Choroid plexus epithelial cell (primary cell): ENCODE data around the gene ROM1.

Experiments
- DNase-seq: peaks from one replicate; pipeline ENCODE4 v3.0.0-alpha.2; 2010; ENCODE audit warnings: low read depth
- H3K4me3 ChIP-seq: 2 replicates; pipeline ENCODE4 v1.5.1; 2011; ENCODE audit warnings: low read depth, mild to moderate bottlenecking, control low read depth, low read length, moderate library complexity
- TF ChIP-seq, protein P1 (sequence below): conservative IDR thresholded peaks from 2 replicates; pipeline ENCODE4 v1.5.1; 2011; ENCODE audit warnings: low read depth, mild to moderate bottlenecking, control low read depth, inconsistent platforms, low read length, moderate library complexity

The ROM1 gene

DNA sequence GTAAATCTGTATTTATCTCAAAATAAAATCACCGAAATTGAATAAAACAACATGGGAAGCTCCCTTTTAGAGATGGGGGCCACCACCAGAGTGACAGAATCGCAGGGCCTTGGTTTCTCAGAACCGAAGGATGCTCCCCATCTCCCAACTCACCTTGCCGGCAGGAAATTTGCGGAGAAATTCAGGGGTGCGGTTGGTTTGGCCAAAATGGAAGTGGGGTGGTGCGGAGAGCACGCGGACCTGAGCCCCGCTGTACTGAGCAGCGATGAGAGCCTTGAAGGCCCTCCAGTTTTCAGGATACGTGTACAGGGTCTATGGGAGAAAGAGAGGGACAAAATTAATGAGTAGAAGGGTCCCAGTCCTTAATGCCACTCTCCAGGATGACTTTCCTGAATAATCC is 40.6 kb upstream of the ROM1 start:
- TF ChIP-seq, protein P1, sequence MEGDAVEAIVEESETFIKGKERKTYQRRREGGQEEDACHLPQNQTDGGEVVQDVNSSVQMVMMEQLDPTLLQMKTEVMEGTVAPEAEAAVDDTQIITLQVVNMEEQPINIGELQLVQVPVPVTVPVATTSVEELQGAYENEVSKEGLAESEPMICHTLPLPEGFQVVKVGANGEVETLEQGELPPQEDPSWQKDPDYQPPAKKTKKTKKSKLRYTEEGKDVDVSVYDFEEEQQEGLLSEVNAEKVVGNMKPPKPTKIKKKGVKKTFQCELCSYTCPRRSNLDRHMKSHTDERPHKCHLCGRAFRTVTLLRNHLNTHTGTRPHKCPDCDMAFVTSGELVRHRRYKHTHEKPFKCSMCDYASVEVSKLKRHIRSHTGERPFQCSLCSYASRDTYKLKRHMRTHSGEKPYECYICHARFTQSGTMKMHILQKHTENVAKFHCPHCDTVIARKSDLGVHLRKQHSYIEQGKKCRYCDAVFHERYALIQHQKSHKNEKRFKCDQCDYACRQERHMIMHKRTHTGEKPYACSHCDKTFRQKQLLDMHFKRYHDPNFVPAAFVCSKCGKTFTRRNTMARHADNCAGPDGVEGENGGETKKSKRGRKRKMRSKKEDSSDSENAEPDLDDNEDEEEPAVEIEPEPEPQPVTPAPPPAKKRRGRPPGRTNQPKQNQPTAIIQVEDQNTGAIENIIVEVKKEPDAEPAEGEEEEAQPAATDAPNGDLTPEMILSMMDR, result no peak
- no peak for DNase-seq
- H3K4me3 ChIP-seq, result peak overlapping the region; percentile 98

DNA sequence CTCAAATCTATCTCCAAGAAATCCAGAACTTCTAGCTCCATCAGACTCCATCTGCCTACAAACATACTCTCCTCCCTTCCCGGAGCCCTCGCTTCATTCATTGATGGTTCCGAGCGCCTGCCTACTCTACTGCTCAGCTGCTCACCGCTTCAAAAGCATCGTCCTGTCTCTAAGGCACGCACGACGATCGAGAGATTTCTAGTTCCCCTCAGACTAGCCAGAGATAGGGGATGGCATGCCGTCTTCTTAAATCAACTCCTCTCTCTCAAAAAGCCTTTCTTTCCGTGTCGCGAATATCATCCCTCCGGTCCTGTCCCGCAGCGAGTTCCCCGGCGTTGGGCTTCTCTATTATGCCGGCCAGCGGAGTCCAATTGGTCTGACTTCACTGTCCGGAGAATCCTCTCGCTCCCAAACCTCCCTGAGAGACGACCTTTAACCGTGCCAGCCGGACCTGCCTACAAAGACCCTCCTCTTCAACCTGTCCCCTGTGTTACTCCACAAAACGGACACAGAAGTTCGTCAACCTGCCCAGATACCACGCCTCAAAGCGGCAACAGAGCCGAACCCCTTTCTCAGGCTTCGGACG is 40.0 kb upstream of the ROM1 start:
- peak overlapping the region; percentile 98 for H3K4me3 ChIP-seq
- DNase-seq, result peak; percentile 45
- TF ChIP-seq, protein P1, result no peak

DNA sequence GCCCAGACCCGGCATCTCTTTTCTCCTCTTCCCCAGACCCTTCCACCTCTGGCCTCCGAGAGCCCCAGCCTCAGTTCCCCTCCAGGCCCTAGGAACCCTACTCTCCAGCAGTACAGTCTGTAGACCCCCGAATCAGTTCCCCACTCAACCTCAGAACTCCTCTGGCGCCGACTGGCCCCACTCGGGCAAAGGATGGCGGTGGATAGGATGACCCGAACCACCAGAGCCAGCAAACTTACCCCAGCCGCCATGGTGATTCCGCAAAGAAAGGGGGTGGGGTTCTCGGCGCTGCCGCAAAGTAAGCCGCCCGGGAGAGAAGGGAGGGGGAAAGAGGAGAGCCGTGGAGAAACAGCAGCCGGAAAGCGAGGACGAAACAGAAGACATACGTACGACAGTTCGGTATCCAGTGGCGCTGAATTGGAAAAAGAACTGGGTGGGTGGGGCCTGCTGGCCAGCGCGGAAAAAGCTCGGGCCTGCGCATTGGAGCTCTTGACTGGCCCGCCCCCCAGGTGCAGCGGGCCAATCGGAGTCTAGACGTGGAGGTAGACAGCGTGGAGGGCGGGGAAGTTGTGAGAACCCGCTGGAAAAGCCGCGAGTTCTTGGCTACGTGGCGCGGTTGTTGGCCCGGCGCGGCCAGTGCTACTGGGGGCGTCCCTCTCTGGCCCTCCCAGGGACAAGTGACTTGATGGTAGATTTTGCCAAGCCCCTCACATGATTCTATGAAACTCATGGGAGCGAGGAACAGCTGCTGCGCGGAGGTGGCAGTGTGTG is 39.3 kb upstream of the ROM1 start, which contains the start of gene EEF1G:
EEF1G (minus strand) TSS at position 300 of the 771 bp plus-strand sequence; CDS start at position 251, 49 bp downstream.
- peak; percentile 100 for DNase-seq
- TF ChIP-seq, protein P1, result no peak
- H3K4me3 ChIP-seq, result peak within 1 kb of the TSS; percentile 98

DNA sequence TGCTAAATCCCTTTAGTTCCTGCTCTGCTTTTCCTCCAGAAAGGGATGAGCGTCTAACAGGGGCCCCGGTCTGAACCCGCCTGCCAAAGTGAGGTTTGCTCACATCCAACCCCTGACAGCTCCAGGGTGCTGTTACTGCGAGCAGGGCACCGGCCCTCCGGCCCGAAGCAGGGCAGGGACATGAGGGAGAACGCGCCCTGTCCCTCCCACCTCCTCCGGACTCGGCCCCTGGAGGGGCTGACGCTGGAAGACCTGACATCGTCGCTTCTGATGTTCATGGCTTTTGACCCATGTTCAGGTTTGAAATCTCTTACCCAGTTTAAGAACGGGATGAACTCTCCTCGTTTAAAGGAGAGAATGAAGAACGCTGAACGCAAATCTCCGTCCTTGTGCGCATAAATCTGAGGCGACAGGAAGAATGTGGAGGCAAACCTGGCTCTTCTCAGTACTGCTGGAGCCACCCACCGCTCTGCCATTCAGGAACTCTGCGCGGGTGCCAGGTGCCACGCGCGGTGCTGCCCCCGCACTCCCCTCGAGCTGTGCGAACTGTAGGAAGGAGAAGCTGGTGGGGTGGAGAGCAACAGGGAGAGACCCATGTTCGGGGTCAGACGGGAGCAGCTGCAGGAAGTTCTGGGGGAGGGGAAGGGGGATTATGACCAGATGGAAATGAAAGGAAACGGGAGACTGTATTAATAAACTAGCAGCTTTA is 38.5 kb upstream of the ROM1 start:
- peak overlapping the region; percentile 85 for H3K4me3 ChIP-seq
- TF ChIP-seq, protein P1, result no peak
- no peak for DNase-seq

DNA sequence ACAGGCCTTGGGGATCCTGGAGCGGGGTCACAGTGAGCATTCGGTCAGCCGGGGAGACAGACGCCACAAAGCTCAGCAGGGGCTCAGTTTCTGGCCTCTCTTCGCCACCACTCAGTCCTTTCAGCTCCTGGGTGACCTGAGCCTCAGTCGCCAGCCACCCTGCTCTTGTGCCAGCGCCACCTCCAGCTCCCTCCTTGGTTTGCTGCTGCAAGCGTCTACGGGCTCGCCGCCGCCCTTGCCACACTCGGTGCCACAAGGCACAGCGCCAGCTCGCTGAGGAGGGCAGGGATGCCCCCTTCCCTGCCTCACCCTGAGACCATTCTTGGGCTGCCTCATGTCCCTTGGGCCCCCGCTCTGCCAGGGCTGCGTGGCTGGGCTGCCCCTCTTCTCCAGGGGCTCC is 37.9 kb upstream of the ROM1 start:
- TF ChIP-seq, protein P1, result no peak
- no peak for DNase-seq
- H3K4me3 ChIP-seq, result peak overlapping the region; percentile 85

DNA sequence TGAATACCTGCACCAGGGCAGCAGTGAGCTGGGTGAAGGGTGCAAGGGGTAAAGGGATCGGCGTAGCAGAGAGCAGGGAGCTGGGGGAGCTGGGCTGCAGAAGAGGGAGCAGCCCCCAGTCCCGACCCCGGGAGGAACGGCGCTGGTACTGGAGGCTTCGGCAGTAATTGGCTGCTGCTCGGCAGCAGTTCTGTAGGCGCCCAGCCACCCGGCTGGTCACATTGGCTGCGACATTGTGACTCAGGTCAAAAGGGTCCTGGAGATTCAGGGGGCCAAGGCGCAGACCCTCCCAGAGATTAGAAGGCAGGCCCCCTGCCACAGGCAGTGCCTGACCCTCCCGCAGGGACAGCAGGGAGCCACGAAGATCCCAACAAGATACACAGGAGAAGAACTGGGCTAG is 37.2 kb upstream of the ROM1 start:
- H3K4me3 ChIP-seq, result peak overlapping the region; percentile 85
- DNase-seq, result no peak
- TF ChIP-seq, protein P1, result no peak
